WI38 (cell line): ENCODE data around the gene FAM53B.

Experiments
- H3K4me3 ChIP-seq: 2 replicates; pipeline ENCODE4 v1.5.1; 2011; ENCODE audit warnings: low read depth, mild to moderate bottlenecking, control low read depth, low read length
- TF ChIP-seq, protein P1 (sequence below): IDR thresholded peaks from 2 replicates; pipeline ENCODE4 v1.5.1; 2012; ENCODE audit warnings: low read depth, mild to moderate bottlenecking, control low read depth, low read length

Gene FAM53B

DNA sequence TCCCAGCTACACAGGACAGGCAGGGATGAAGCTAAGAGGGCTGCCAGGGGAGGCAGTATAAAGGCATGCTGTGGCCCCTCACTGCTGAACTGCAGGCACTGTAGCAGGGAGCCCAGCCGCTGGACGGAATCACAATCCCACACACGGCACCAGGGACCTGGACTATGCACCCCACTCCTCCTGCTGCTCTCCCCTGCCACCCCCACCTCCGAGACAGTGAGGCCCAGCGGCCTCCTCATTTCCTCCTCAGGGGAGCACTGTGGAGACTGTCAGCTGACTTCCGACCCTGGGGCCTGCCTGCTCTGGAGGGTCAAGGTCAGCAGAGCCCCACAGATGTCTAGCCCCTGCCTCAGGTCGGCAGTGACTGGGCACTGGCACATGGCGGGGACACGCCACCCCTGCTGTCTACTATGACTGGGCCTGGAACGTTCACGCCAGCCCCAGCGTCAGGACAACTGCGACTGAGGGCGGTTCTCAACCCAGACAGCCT lies 92.7 kb downstream of the FAM53B start:
- no peak overlapping the region for H3K4me3 ChIP-seq

DNA sequence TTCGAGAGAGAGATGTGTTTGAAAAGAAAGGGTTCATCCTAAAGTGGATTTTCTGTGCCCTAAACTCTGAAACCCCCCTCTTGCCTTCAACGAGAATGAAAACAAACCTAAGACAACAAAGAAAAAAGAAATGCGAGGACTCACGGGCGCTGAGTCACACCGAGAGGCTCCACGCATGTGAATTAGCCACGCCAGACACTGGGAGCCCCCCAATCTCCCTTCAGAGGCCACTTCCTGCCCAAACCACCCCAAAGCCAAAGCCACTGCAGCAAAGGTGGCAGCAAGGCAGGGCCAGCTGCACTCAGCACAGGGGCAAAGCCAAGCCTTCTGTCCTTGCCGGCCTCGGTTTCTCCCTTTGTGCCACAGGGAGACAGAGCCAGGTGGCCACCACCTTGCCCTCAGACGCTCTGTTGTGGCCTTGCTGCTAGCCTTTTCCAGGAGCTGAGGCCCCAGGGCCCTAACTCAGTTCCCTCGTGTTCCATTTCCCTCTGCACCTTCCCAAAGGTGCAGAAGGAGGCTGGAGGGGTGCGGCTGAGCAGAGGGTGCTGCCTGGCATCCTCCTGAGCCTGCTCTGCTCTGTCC lies 93.3 kb downstream of the FAM53B start:
- TF ChIP-seq, protein P1, sequence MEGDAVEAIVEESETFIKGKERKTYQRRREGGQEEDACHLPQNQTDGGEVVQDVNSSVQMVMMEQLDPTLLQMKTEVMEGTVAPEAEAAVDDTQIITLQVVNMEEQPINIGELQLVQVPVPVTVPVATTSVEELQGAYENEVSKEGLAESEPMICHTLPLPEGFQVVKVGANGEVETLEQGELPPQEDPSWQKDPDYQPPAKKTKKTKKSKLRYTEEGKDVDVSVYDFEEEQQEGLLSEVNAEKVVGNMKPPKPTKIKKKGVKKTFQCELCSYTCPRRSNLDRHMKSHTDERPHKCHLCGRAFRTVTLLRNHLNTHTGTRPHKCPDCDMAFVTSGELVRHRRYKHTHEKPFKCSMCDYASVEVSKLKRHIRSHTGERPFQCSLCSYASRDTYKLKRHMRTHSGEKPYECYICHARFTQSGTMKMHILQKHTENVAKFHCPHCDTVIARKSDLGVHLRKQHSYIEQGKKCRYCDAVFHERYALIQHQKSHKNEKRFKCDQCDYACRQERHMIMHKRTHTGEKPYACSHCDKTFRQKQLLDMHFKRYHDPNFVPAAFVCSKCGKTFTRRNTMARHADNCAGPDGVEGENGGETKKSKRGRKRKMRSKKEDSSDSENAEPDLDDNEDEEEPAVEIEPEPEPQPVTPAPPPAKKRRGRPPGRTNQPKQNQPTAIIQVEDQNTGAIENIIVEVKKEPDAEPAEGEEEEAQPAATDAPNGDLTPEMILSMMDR = no peak
- no peak overlapping the region for H3K4me3 ChIP-seq

More for the DNA sequence above, 92.7 kb downstream of the FAM53B start:
- TF ChIP-seq, protein P1 = no peak

DNA sequence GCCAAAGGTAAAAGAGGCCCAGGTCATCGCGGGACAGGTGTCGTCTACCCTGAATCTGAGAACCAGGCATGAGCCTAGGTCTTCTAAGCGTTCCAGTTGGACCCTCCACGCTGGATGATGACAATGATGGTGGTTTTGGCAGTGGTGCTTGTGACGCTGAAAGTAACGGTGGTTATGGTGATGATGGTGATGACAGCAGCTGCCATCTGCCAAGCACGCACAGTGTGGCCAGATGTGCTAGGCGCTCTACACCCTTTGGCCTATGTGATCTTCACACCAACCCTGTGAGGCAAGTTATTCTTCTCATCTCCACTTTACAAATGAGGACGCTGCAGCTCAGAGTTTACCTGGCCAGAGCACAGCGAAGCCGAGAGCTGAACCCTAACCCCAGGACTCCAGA lies 93.9 kb downstream of the FAM53B start:
- H3K4me3 ChIP-seq = no peak overlapping the region
- TF ChIP-seq, protein P1 = no peak

DNA sequence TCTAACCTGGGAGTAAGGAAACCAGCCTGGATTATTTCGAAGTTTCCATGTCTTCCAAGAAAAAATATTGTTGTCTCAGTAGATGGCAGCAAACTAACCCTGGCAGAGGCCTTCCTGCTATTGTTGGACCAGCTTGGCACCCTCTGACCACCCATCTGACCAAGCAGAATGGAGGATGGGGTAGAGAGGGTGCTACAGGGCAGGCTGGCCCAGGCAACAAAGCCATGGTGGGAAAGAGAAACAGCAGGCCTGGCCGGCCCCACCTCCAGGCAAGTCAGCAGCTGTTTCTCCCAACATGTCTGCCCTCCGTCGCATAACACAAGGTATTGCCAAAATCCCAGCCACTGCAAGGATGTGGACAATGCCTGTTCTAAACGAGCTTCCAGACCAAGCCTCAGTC lies 95.0 kb downstream of the FAM53B start:
- H3K4me3 ChIP-seq = no peak overlapping the region
- TF ChIP-seq, protein P1 = no peak

- TF ChIP-seq, protein P1 = no peak
These were observed 95.4 kb downstream of the FAM53B start for GRCh38 chr10:124648738-124649137.

GRCh38 chr10:124648131-124648475 lies 96.1 kb downstream of the FAM53B start:
- H3K4me3 ChIP-seq = no peak overlapping the region
- TF ChIP-seq, protein P1 = no peak

More at GRCh38 chr10:124648738-124649137, 95.4 kb downstream of the FAM53B start:
- H3K4me3 ChIP-seq = no peak overlapping the region

GRCh38 chr10:124647421-124648130 lies 96.6 kb downstream of the FAM53B start:
- no peak overlapping the region for H3K4me3 ChIP-seq
- TF ChIP-seq, protein P1 = 0 out of 2 replicates have a peak, but pooled peaks have one; percentile 21
